ENCODE measurements around the gene CYP2C9. TPM values are rescaled to one million over a fixed set of nuclear protein-coding genes. Genes with fewer than 3 reads are reported as not detected.

The CYP2C9 gene
- total RNA-seq, 1 experiment from 2014 or later = not detected

DNA sequence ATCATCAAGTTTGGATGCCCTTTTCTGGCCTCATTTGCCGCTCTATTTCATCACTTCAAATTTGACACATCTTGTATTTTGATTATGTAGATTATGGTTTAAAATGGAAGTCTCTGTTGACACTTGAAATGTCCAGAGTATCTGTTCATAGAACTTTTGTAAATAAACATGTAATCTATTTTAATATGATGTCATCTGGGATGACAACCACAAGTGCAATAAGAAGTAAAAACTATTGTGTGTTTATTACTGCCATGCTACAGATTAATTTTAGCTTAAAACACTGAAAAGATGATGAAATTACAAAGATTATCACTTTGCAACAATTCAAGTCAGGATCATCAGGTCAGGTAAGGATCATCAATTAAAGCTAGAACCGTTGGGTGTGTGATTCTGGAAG lies 100.8 kb downstream of the CYP2C9 start:
- DNase-seq (ENCODE audit: low spot score) = no peak

Other genes with a start within 250 kb of the CYP2C9 start
- not detected in 2 replicates for gene CYP2C19, start 176.0 kb upstream of the CYP2C9 start, total RNA-seq (2014; rRNA removed; shearing (Covaris generic))
- not detected in 2 replicates for gene CYP2C8, start 130.8 kb downstream of the CYP2C9 start, total RNA-seq (2014; rRNA removed; shearing (Covaris generic))

Measured in H4 (cell line).